Endodermal cell (in vitro differentiated cells): ENCODE data around the gene MFNG. TPM values are rescaled to one million over a fixed set of nuclear protein-coding genes. Genes with fewer than 3 reads are reported as not detected.
A peak's percentile ranks its signal among the peaks of the same experiment; 100 is the strongest.

Experiments
- DNase-seq: peaks from one replicate; pipeline ENCODE4 v3.0.0-alpha.2; 2017
- H3K27ac ChIP-seq: 2 replicates; pipeline ENCODE4 v1.5.1; 2013; ENCODE audit warnings: mild to moderate bottlenecking, low read depth, low read length, moderate library complexity
- H3K27me3 ChIP-seq: 2 replicates; pipeline ENCODE4 v1.6.1; 2013; ENCODE audit warnings: mild to moderate bottlenecking, low read length, moderate library complexity; ENCODE audit not compliant: insufficient read depth, control insufficient read depth, poor library complexity, severe bottlenecking
- H3K36me3 ChIP-seq: 2 replicates; pipeline ENCODE4 v1.7.0; 2013; ENCODE audit warnings: mild to moderate bottlenecking, low read length, moderate library complexity; ENCODE audit not compliant: control insufficient read depth, insufficient read depth
- H3K4me1 ChIP-seq: one replicate; pipeline ENCODE4 v1.7.0; 2013; ENCODE audit warnings: low read length; ENCODE audit not compliant: control insufficient read depth, insufficient read depth
- H3K4me3 ChIP-seq: 2 replicates; pipeline ENCODE4 v1.5.1; 2013; ENCODE audit warnings: mild to moderate bottlenecking, low read length, moderate library complexity
- H3K9ac ChIP-seq: 2 replicates; pipeline ENCODE4 v1.6.1; 2013; ENCODE audit warnings: mild to moderate bottlenecking, low read length, moderate library complexity; ENCODE audit not compliant: poor library complexity, severe bottlenecking; ENCODE audit errors: extremely low read depth
- H3K9me3 ChIP-seq: 2 replicates; pipeline ENCODE4 v1.6.1; 2013; ENCODE audit warnings: mild to moderate bottlenecking, low read length, moderate library complexity; ENCODE audit not compliant: control insufficient read depth
- H3K27ac Mint-ChIP-seq: 2 replicates; pipeline ENCODE4 v1.8.0; 2020; ENCODE audit warnings: mixed read lengths
- H3K27me3 Mint-ChIP-seq: 2 replicates; pipeline ENCODE4 v1.8.0; 2021; ENCODE audit warnings: mild to moderate bottlenecking, mixed read lengths; ENCODE audit not compliant: insufficient read depth
- H3K36me3 Mint-ChIP-seq: 2 replicates; pipeline ENCODE4 v1.8.0; 2020; ENCODE audit warnings: low read depth, mixed read lengths
- H3K4me1 Mint-ChIP-seq: 2 replicates; pipeline ENCODE4 v1.8.0; 2020; ENCODE audit warnings: mixed read lengths
- H3K4me3 Mint-ChIP-seq: 2 replicates; pipeline ENCODE4 v1.8.0; 2020; ENCODE audit warnings: mild to moderate bottlenecking, moderate library complexity, mixed read lengths
- H3K9me3 Mint-ChIP-seq: 2 replicates; pipeline ENCODE4 v1.8.0; 2020; ENCODE audit warnings: mild to moderate bottlenecking, mixed read lengths
- CTCF ChIP-seq: fragments of 200-600 bp; sonication (generic); conservative IDR thresholded peaks from 2 replicates; pipeline ENCODE4 v1.5.0; 2021; ENCODE audit warnings: antibody characterized with exemption, mild to moderate bottlenecking
- WGBS, 2 experiments: methylation state at CpG; one replicate each; pipeline versions ENCODE4 v1.1.5 to v1.1.7; 2013; ENCODE audit warnings: missing lambda C conversion rate in 2 of 2, mixed read lengths in 1 of 2; ENCODE audit not compliant: insufficient coverage in 1 of 2, insufficient read length in 1 of 2; 5-methylcytosine and 5-hydroxymethylcytosine counted together
- total RNA-seq, 2 donors: library from RNA; stranded (reverse); fragmentation: NEBNext Ultra II Directional in 1 of 2; extraction: Animal tissue kit (Norgen Biotek cat#: 25700) in 1 of 2; gene quantifications; 2 replicates in 1 of 2; 3 replicates in 1 of 2; pipeline ENCODE4 v1.2.1, GENCODE V29; 2021

MFNG gene
- total RNA-seq, 2 donors from 2014 or later = 1.9 to 6.6 TPM

DNA sequence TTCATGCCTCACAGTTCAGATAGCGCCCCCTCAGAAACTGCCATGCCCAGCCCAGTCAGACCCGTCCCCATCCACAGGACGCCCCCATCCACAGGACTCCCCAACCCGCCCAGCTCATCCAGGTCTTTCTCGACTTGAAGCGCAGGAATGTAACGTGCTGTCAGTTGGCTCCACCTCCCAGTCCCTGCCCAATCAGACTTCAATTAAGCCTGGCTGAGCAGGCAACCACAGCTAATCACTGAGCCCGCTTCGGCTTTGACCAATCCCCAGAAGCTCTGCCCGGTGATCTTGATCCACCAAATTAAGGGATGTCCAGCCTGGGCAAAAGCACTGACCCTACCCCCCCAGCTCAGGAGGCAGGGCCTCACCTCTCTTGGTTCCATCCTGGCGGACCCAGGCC lies 10.5 kb upstream of the MFNG start:
- H3K9me3 Mint-ChIP-seq = no peaks in the 10 kb centered on the region
- no peak overlapping the region for H3K27ac Mint-ChIP-seq
- no peak for TF ChIP-seq CTCF
- H3K36me3 ChIP-seq = no peaks in the 10 kb centered on the region
- H3K4me1 ChIP-seq = peaks cover 7% of the 10 kb centered on the region
- H3K9ac ChIP-seq = no peak overlapping the region
- H3K9me3 ChIP-seq = no peaks in the 10 kb centered on the region
- no peak overlapping the region for H3K27ac ChIP-seq
- DNase-seq = peak; percentile 77
- no peak overlapping the region for H3K4me3 Mint-ChIP-seq
- WGBS, 2 experiments = 92 to 100% methylated on average over 1 to 11 of the region's 11 CpGs
- no peak overlapping the region for H3K4me3 ChIP-seq
- H3K27me3 ChIP-seq = no peaks in the 10 kb centered on the region
- H3K36me3 Mint-ChIP-seq = peaks cover 24% of the 10 kb centered on the region
- H3K27me3 Mint-ChIP-seq = no peaks in the 10 kb centered on the region
- peaks cover 8% of the 10 kb centered on the region for H3K4me1 Mint-ChIP-seq

GRCh38 chr22:37493979-37494378 lies 7.8 kb upstream of the MFNG start:
- H3K27ac Mint-ChIP-seq = no peak overlapping the region
- H3K4me3 Mint-ChIP-seq = no peak overlapping the region
- H3K9me3 ChIP-seq = no peaks in the 10 kb centered on the region
- no peaks in the 10 kb centered on the region for H3K9me3 Mint-ChIP-seq
- H3K27me3 ChIP-seq = no peaks in the 10 kb centered on the region
- no peak overlapping the region for H3K9ac ChIP-seq
- H3K36me3 Mint-ChIP-seq = peaks cover 35% of the 10 kb centered on the region
- no peaks in the 10 kb centered on the region for H3K27me3 Mint-ChIP-seq
- no peak overlapping the region for H3K27ac ChIP-seq
- no peaks in the 10 kb centered on the region for H3K4me1 ChIP-seq
- 90 to 91% methylated on average over 10 of the region's 10 CpGs for WGBS, 2 experiments
- H3K4me1 Mint-ChIP-seq = peaks cover 5% of the 10 kb centered on the region
- no peak overlapping the region for H3K4me3 ChIP-seq
- TF ChIP-seq CTCF = no peak
- no peak for DNase-seq
- H3K36me3 ChIP-seq = no peaks in the 10 kb centered on the region

- H3K9me3 ChIP-seq = no peaks in the 10 kb centered on the region
- peak; percentile 91 for DNase-seq
- H3K27ac ChIP-seq = no peak overlapping the region
- peak; percentile 75 for TF ChIP-seq CTCF
- no peak overlapping the region for H3K9ac ChIP-seq
- Mint-ChIP-seq H3K27ac (peak overlapping the region; percentile 52), H3K9me3 (no peaks in the 10 kb centered on the region), H3K4me3 (no peak overlapping the region), H3K4me1 (peaks cover 11% of the 10 kb centered on the region), H3K36me3 (peaks cover 35% of the 10 kb centered on the region), H3K27me3 (no peaks in the 10 kb centered on the region)
- no peaks in the 10 kb centered on the region for H3K27me3 ChIP-seq
- no peak overlapping the region for H3K4me3 ChIP-seq
- H3K36me3 ChIP-seq = no peaks in the 10 kb centered on the region
- 77 to 79% methylated on average over 16 to 23 of the region's 24 CpGs for WGBS, 2 experiments
- peaks cover 4% of the 10 kb centered on the region for H3K4me1 ChIP-seq
Measured at GRCh38 chr22:37492428-37493344, 6.5 kb upstream of the MFNG start.
